ENCODE data around the gene TMEM176B. TPM values are rescaled to one million over a fixed set of nuclear protein-coding genes. Genes with fewer than 3 reads are reported as not detected.

The TMEM176B gene
- total and polyA plus RNA-seq, 2 donors from 2014 or later: 345 to 542 TPM

GRCh38 chr7:150745086-150745485 lies 55.1 kb downstream of the TMEM176B start:
- H3K27me3 ChIP-seq (ENCODE audit: control insufficient read depth, insufficient read depth, low read length): no peaks in the 10 kb centered on the region
- H3K9ac ChIP-seq (ENCODE audit: low read length in 3 of 3): no peak overlapping the region
- H3K36me3 ChIP-seq (ENCODE audit: control insufficient read depth in 2 of 3, insufficient read depth in 3 of 3, low read length in 3 of 3): peaks cover 0 to 2% (median 0%) of the 10 kb centered on the region in 3 donors
- FAIRE-seq (no peak), DNase-seq (no peak)
- peaks cover 0 to 6% (median 0%) of the 10 kb centered on the region in 3 donors for H3K4me1 ChIP-seq (ENCODE audit: control insufficient read depth in 2 of 3, insufficient read depth in 2 of 3, low read depth in 1 of 3, low read length in 3 of 3)
- no peak overlapping the region for H3K4me3 ChIP-seq (ENCODE audit: low read length in 3 of 3)
- intact Hi-C loops (cut with DNase I): no loop called here
- no peaks in the 10 kb centered on the region for H3K9me3 ChIP-seq (ENCODE audit: control insufficient read depth in 2 of 3, insufficient read depth in 1 of 3, low read length in 3 of 3)
- no peak overlapping the region for H3K27ac ChIP-seq (ENCODE audit: low read depth in 2 of 2, low read length in 2 of 2)
- TF ChIP-seq CTCF (IDR thresholded peaks at IDR 0.05; ENCODE audit: borderline replicate concordance, extremely low read depth, insufficient read depth): no peak

GRCh38 chr7:150744041-150744656 lies 56.0 kb downstream of the TMEM176B start:
- Histone ChIP-seq H3K9ac (ENCODE audit: low read length in 3 of 3) (no peak overlapping the region), H3K27me3 (ENCODE audit: control insufficient read depth, insufficient read depth, low read length) (no peaks in the 10 kb centered on the region), H3K27ac (ENCODE audit: low read depth in 2 of 2, low read length in 2 of 2) (no peak overlapping the region), H3K4me3 (ENCODE audit: low read length in 3 of 3) (no peak overlapping the region), H3K4me1 (ENCODE audit: control insufficient read depth in 2 of 3, insufficient read depth in 2 of 3, low read depth in 1 of 3, low read length in 3 of 3) (peaks cover 0 to 6% (median 0%) of the 10 kb centered on the region in 3 donors), H3K36me3 (ENCODE audit: control insufficient read depth in 2 of 3, insufficient read depth in 3 of 3, low read length in 3 of 3) (peaks cover 0 to 2% (median 0%) of the 10 kb centered on the region in 3 donors), H3K9me3 (ENCODE audit: control insufficient read depth in 2 of 3, insufficient read depth in 1 of 3, low read length in 3 of 3) (no peaks in the 10 kb centered on the region)
- intact Hi-C loops (cut with DNase I): no loop called here
- FAIRE-seq: no peak
- no peak for DNase-seq
- no peak for TF ChIP-seq CTCF (IDR thresholded peaks at IDR 0.05; ENCODE audit: borderline replicate concordance, extremely low read depth, insufficient read depth)

- FAIRE-seq: no peak
These were observed 57.7 kb downstream of the TMEM176B start for GRCh38 chr7:150742286-150742968.

More at GRCh38 chr7:150742286-150742968, 57.7 kb downstream of the TMEM176B start:
- Histone ChIP-seq H3K9me3 (ENCODE audit: control insufficient read depth in 2 of 3, insufficient read depth in 1 of 3, low read length in 3 of 3) (no peaks in the 10 kb centered on the region), H3K4me3 (ENCODE audit: low read length in 3 of 3) (no peak overlapping the region), H3K9ac (ENCODE audit: low read length in 3 of 3) (no peak overlapping the region), H3K36me3 (ENCODE audit: control insufficient read depth in 2 of 3, insufficient read depth in 3 of 3, low read length in 3 of 3) (peaks cover 0 to 2% (median 0%) of the 10 kb centered on the region in 3 donors), H3K27ac (ENCODE audit: low read depth in 2 of 2, low read length in 2 of 2) (no peak overlapping the region), H3K4me1 (ENCODE audit: control insufficient read depth in 2 of 3, insufficient read depth in 2 of 3, low read depth in 1 of 3, low read length in 3 of 3) (peaks cover 0 to 6% (median 0%) of the 10 kb centered on the region in 3 donors), H3K27me3 (ENCODE audit: control insufficient read depth, insufficient read depth, low read length) (no peaks in the 10 kb centered on the region)
- no peak for TF ChIP-seq CTCF (IDR thresholded peaks at IDR 0.05; ENCODE audit: borderline replicate concordance, extremely low read depth, insufficient read depth)
- intact Hi-C loops (cut with DNase I): no loop called here
- no peak for DNase-seq

Other genes starting within 250 kb of the TMEM176B start
- gene GIMAP4, start 233.0 kb downstream of the TMEM176B start, total RNA-seq: 61.4 TPM
- gene GIMAP4, start 233.0 kb downstream of the TMEM176B start, polyA plus RNA-seq (ENCODE audit: insufficient read depth, low read depth, low replicate concordance): 28.9 TPM
- gene GIMAP6, start 168.0 kb downstream of the TMEM176B start, total RNA-seq: 48.7 TPM
- gene GIMAP6, start 168.0 kb downstream of the TMEM176B start, polyA plus RNA-seq (ENCODE audit: insufficient read depth, low read depth, low replicate concordance): 14.3 TPM
- 19.5 TPM for gene GIMAP2, start 114.7 kb downstream of the TMEM176B start, total RNA-seq
- 6.7 TPM for gene GIMAP2, start 114.7 kb downstream of the TMEM176B start, polyA plus RNA-seq (ENCODE audit: insufficient read depth, low read depth, low replicate concordance)
- gene GIMAP1, start 83.8 kb downstream of the TMEM176B start, total RNA-seq: 10.2 TPM
- 6.4 TPM for gene GIMAP1, start 83.8 kb downstream of the TMEM176B start, polyA plus RNA-seq (ENCODE audit: insufficient read depth, low read depth, low replicate concordance)
- 30.0 TPM for gene GIMAP5, start 62.9 kb downstream of the TMEM176B start, total RNA-seq
- gene GIMAP5, start 62.9 kb downstream of the TMEM176B start, polyA plus RNA-seq (ENCODE audit: insufficient read depth, low read depth, low replicate concordance): 21.2 TPM
- 288 TPM for gene TMEM176A, start 405 bp upstream of the TMEM176B start, total RNA-seq
- 513 TPM for gene TMEM176A, start 405 bp upstream of the TMEM176B start, polyA plus RNA-seq (ENCODE audit: insufficient read depth, low read depth, low replicate concordance)
- gene AOC1, start 52.2 kb upstream of the TMEM176B start, total RNA-seq: 170 TPM
- gene AOC1, start 52.2 kb upstream of the TMEM176B start, polyA plus RNA-seq (ENCODE audit: insufficient read depth, low read depth, low replicate concordance): 99.1 TPM
- 1.3 TPM for gene KCNH2, start 178.0 kb upstream of the TMEM176B start, total RNA-seq
- gene KCNH2, start 178.0 kb upstream of the TMEM176B start, polyA plus RNA-seq (ENCODE audit: insufficient read depth, low read depth, low replicate concordance): 1.5 TPM
- gene NOS3, start 190.7 kb upstream of the TMEM176B start, total RNA-seq: 51.7 TPM
- gene NOS3, start 190.7 kb upstream of the TMEM176B start, polyA plus RNA-seq (ENCODE audit: insufficient read depth, low read depth, low replicate concordance): 9.3 TPM
- 0.19 TPM for gene ATG9B, start 224.1 kb upstream of the TMEM176B start, total RNA-seq
- gene ATG9B, start 224.1 kb upstream of the TMEM176B start, polyA plus RNA-seq (ENCODE audit: insufficient read depth, low read depth, low replicate concordance): 0.19 TPM
- gene ABCB8, start 228.1 kb upstream of the TMEM176B start, total RNA-seq: 36.0 TPM
- 34.3 TPM for gene ABCB8, start 228.1 kb upstream of the TMEM176B start, polyA plus RNA-seq (ENCODE audit: insufficient read depth, low read depth, low replicate concordance)
- 1.9 TPM for gene ASIC3, start 248.2 kb upstream of the TMEM176B start, total RNA-seq
- 3.1 TPM for gene ASIC3, start 248.2 kb upstream of the TMEM176B start, polyA plus RNA-seq (ENCODE audit: insufficient read depth, low read depth, low replicate concordance)